ENCODE measurements around the gene HYDIN. TPM values are rescaled to one million over a fixed set of nuclear protein-coding genes. Genes with fewer than 3 reads are reported as not detected.

Gene HYDIN
- total RNA-seq, 4 donors from 2014 or later = 0.33 to 1.5 (median 0.44) TPM; not detected in 1

DNA sequence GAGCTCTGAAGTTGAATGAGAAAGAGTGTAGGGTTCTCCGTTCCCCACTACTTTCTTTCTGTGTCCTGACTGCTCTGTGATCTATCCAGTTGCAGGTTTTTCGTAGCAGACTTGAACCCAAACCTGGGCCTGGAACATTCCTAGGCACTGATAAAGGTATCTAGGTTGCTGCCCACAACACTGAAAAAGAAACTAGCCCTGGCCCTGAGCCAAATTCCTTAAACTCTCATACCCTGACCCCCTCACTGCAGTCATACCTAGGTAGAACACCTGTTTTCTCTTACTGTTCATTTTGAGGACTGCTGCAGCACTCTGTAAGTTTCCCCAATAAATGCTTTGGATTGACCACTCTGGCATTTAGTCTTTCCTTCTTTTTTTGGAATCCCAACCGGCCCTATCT lies 5.4 kb downstream of the HYDIN start:
- TF ChIP-seq, protein P1, sequence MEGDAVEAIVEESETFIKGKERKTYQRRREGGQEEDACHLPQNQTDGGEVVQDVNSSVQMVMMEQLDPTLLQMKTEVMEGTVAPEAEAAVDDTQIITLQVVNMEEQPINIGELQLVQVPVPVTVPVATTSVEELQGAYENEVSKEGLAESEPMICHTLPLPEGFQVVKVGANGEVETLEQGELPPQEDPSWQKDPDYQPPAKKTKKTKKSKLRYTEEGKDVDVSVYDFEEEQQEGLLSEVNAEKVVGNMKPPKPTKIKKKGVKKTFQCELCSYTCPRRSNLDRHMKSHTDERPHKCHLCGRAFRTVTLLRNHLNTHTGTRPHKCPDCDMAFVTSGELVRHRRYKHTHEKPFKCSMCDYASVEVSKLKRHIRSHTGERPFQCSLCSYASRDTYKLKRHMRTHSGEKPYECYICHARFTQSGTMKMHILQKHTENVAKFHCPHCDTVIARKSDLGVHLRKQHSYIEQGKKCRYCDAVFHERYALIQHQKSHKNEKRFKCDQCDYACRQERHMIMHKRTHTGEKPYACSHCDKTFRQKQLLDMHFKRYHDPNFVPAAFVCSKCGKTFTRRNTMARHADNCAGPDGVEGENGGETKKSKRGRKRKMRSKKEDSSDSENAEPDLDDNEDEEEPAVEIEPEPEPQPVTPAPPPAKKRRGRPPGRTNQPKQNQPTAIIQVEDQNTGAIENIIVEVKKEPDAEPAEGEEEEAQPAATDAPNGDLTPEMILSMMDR (IDR thresholded peaks at IDR 0.05; ENCODE audit: low read depth) = no peak

DNA sequence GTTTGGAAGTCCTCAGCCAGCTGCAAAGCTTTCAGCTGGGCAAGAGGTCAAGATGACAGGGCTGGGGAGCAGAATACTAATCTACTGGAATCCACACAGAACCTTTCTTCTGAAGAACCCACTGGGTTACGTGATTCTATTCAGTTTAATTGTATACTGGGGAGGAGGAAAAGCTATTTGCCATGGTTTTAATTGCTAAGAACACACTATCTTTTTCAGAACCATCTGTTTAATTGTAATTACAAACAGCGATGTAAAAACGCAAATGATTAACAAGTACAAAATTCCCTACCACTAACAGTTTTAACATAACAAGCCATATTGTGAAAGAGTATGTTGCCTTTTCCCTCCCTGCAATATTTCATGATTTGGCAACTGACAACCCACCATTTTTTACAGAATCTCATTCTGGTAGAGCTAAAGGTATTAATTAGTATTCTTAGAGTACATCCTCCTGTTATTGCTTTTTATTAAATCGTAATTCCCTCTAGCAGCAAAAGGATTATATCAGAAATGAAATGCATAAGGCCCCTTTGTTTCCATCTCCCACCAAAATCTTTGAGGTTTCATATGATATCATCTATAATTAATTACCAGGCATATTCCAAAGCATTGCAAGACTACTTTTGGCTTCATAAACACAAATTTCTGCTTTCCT lies 12.1 kb downstream of the HYDIN start:
- TF ChIP-seq, protein P1 (IDR thresholded peaks at IDR 0.05; ENCODE audit: low read depth) = no peak

DNA sequence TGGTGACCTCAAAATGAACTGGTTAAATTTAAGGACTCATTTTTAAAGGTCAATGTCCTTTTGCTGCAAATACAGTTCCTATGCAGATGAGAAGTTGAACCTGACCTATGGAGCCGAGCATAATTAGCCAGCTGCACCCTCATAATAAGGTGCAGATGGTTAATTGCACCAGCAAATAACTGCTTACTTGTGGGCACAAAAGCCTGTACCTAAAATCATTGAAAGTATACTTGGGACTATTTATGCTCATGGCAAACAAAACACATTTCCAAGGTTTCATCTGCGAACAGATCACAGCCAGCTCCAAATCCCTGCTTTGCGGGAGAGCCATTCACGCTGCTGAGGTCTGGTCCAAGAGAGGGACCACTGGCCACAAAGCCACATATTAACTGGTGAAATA lies 13.0 kb downstream of the HYDIN start:
- TF ChIP-seq, protein P1 (IDR thresholded peaks at IDR 0.05; ENCODE audit: low read depth) = no peak

DNA sequence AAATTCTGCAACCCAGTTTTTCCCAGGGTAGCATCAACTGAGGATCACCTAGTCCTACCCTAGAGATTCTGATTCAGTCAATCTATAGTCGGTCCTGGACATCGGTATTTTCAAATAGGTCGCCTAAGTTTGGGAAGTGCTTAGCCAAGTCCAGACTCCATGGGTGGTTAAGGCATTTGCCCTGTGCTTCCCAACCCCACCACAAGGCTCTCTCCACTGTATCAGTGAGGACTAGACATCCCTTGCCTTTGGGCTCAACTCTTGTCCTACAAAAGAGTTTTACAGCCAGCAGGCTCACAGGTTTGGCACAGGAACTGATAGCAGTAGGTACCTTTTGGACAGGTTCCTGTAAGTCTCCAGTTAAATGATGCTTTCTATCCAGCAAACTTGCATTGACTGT lies 13.8 kb downstream of the HYDIN start:
- TF ChIP-seq, protein P1 (IDR thresholded peaks at IDR 0.05; ENCODE audit: low read depth) = no peak

DNA sequence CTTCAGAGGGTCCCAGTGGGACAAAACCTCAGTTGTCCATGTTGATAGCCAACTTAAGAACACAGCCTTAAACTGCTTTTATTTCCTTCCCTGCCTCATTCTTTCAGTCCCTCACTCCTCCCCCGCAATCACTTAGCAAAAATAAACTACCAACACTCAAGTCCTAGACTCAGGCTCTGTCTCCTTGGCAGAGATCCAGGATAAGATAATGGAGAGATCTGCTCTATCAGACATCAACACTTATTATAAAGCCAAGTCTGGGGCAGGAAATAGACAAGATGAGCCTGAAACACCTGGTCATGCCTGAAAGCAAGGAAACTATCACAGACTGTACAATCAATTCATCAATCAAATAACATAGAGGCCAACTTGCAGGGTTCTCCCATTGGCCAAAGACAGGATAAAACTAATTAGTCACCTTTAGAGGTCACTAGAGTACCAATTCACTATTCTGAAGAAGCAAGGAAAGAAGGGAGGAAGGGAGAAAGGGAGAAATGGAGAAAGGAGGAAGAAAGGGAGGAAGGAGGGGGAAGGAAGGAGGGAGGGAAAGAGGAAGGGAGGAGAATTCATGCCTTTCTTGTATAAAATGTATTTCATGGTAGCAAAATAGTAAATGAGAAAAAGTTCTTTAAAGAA lies 15.7 kb downstream of the HYDIN start:
- TF ChIP-seq, protein P1 (IDR thresholded peaks at IDR 0.05; ENCODE audit: low read depth) = no peak

DNA sequence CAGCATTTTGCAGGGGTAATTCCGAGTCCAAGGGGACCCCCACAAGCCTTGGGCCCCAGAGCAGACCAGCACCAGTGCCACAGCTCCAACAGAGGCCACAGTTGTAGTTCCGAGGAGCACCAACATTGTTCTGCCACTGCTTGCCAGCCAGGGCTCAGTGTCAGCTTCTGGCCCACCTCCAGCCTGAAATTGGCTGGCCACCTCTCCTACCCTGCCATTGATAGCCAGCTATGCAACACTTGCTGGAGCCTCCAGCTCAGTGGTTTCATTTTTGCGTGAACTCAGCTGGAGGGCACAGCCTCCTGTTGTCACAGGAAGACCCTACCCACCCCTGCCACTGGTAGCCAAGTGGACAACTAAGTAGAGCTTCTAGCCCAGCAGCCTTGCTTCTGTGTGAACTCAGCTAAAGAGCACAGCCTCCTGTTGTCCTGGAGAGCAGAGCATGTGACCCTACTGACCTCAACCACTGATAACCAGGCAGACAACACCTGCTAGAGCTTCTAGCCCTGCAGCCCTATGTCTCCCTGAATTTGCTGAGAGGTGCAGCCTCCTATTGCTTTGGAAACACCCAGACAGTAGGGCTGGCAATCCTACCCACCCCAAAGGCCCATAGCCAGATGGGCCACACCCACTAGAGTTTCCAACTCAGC lies 24.9 kb downstream of the HYDIN start:
- TF ChIP-seq, protein P1 (IDR thresholded peaks at IDR 0.05; ENCODE audit: low read depth) = no peak

DNA sequence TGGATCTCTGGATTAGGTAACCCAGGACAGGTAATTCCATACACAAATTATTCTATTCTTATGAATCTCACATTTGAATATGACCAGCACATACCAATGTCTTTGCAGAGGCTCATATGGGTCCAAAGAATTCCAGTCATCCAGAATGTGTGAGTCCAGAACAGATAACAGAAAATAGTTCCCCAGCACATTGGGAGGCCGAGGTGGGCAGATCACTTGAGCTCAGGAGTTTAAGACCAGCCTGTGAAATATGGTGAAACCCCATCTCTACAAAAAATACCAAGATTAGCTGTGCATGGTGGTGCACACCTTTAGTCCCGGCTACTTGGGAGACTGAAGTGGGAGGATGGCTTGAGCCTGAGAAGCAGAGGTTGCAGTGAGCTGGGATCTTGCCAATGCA lies 26.9 kb downstream of the HYDIN start:
- TF ChIP-seq, protein P1 (IDR thresholded peaks at IDR 0.05; ENCODE audit: low read depth) = no peak
